GM18858 (cell line): ENCODE measurements around the gene SMYD4.
"Not testable (repeated sequence)": the region's sequence is repeated elsewhere in the genome, so short reads cannot be mapped to it uniquely, and the experiment has no call there.

ENCODE experiments used
- ATAC-seq: cut with Tn5 transposase; IDR thresholded peaks from one replicate; pipeline ENCODE4 v1.9.1; 2021; ENCODE audit not compliant: unreplicated experiment

The SMYD4 gene

GRCh38 chr17:1829216-1829591 lies 498 bp downstream of the SMYD4 start:
- no peak for ATAC-seq

DNA sequence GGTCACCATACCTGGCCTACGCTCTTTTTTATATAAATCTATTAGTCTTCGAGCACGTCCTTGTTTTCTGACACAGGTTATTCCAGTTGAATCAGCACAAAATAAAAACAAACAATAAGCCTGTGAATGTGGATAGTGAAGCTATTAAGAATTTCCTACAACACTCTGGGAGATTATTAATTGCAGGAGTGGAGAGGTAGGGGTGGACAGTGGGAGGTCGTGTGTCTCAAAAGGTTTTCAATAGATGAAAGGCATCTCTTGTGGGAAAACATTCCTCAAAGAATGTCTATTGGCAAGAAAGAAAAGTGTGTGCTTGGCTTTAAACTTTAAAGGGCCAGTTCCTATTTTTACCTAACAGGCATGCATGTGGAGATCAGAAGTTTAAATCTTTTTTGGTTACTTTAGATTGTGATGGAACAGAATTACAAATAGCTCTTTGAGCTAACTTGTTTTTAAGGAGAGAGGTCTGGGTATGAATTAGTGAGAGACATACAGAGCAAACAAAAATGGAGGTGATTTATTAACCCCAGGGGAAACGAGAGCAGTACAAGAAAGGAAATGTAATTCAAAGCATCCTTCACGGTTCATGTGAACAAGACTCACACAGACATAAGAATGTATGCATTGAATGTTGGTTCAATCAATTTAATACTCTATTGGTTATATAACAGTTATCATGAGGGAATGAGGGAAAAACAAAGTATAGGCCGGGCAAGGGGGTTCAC lies 9.0 kb downstream of the SMYD4 start:
- no peak for ATAC-seq

DNA sequence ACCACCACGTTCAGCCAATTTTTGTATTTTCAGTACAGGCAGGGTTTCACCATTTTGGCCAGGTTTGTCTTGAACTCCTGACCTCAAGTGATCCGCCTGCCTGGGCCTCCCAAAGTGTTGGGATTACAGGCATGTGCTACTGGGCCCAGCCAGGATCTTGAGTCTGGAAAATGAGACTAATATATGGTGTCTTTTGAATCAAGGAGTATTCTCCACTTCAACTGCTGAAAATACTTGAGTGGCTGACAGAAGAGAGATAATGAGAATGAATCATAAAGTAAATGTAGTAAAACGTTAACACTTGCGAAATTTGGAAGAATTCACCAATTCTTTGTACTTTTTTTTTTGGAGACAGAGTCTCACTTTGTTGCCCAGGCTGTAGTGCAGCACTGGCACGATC lies 16.6 kb downstream of the SMYD4 start:
- ATAC-seq: no peak

DNA sequence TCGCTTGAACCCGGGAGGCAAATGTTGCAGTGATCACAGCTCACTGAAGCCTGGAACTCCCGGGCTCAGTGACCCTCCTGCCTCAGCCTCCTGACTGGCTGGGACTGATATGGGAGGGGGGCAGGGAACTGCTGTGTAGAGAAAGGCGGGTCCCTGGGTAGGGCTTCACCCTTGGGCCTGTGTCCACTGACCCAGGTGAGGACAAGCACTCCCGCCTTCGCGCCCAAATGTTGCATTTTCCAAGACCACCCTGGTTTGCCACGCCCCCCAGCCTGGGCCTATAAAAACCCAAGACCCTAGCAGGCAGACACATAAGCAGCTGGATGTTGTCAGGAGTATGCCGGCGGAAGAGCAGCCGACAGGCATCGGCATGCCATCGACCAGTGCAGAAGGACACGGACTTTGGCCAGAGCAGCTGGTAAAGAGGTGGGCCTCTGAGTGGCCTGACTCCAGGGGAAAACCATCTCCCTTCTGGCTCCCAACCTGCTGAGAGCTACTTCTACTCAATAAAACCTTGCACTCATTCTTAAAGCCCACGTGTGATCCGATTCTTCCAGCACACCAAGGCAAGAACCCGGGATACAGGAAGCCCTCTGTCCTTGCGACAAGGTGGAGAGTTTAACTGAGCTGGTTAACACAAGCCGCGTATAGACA lies 19.1 kb downstream of the SMYD4 start:
- no peak for ATAC-seq

GRCh38 chr17:1809815-1810214 lies 19.9 kb downstream of the SMYD4 start:
- not testable (repeated sequence) for ATAC-seq

DNA sequence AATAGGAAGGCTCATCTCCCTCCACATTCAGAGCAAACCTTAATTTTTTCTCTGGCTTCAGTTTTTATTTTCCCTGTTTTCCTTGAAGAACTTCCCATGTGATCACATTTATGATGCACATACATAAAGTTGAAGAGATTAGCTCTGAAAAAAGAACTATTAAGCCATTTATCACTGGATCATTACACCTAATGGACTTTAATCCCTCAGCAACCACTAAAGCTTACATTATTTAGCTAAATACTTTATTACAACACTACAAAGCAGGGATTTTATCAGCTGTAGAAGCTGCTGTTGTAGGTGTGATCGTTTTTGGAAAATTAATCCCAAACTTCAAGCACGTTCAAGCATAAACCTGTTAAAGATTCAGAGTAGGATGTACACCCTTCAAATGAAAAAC lies 21.1 kb downstream of the SMYD4 start:
- ATAC-seq: no peak

DNA sequence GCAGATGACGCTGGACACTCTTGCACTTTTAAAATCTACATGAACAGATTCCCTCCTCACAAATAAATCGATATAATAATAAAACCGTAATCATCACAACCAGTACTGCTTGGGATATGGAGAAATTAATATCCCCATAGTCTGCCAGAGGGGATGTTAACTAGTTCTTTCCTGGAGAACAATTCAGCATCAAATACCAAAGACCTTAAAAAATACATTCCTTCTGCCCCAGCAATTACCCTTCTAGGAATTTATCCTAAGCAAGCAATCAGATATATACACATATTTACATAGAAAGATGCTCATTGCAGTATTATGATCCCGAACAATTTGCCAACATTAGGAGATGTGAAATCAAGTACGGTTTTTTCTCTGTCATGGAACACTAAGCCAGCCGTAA lies 21.8 kb downstream of the SMYD4 start:
- ATAC-seq: no peak

GRCh38 chr17:1803280-1803679 lies 26.4 kb downstream of the SMYD4 start:
- no peak for ATAC-seq

DNA sequence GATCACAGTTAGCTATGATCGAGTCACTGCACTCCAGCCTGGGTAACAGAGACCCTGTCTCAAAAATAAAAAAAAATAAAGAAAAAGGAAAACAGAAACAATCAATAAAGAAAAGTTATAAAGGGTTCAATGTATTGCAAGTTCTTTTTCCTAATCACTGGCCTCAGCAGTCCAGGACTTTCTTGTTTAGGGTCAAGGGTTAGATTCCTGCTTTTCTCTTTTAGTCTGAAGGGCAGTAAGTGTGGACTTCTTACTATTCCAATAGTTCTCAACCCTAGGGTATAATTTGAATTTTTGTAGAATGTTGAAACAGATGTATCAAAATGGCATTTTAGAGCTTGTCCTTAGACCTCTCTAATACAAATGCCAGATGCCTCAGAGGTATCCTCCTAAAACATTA lies 27.3 kb downstream of the SMYD4 start:
- ATAC-seq: no peak

DNA sequence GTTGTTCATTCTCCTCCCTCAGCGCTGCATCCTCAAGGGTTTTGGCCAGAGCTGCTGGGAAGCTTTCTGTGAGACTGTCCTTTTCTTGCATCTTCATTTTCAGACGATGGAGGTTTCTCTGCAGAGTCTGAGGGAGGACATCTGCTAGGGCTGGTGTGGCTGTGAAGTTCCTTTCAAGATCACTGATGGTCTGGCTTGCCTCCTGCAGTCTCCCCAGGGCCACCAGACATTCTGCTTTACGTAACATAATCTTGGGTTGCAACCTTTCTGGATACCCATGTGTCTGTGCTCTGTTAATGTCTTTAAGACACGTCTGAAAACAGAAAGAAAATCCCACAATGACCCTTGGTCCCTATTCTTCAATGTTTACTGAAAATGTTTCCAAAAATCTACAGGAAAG lies 29.0 kb downstream of the SMYD4 start:
- no peak for ATAC-seq

- no peak for ATAC-seq
Measured at GRCh38 chr17:1800240-1800639, 29.5 kb downstream of the SMYD4 start.

GRCh38 chr17:1797846-1798245 lies 31.9 kb downstream of the SMYD4 start:
- ATAC-seq: not testable (repeated sequence)

DNA sequence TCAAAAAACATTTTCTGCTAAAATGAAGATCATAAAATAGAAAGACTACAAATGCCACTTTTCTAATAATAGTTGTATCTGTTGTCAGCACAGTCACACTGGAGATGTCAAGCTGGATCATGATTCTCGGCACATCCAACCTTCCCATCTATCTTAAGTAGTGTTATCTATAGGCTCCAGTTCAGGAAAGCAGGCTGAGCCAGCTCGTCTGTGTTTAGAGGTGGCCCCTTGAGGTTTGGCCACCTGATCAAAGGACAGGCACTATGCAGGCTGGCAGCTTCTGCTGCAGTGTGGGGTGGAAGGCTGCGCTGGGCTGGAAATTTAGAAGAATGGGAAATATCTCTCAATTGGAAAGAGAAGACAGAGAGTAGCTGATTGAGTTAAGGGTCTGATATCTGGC lies 32.4 kb downstream of the SMYD4 start:
- no peak for ATAC-seq

DNA sequence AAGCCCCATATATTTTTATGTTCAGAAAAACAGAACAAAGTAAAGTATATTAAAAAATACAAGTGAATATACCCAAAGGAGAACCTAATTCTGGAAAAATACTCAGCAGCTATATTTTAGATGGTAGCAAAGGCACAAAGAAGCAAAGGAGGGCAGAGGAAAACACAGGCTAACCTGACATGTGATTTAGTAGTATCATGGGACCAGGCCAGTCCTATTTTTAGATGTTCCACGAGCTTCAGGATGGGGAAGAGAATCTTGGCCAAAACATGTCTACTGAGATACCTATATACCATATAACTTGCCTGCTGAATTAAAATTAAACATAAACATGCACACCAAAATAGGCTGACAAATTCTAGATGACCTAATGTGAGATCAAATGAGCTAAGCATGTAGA lies 32.9 kb downstream of the SMYD4 start:
- no peak for ATAC-seq

DNA sequence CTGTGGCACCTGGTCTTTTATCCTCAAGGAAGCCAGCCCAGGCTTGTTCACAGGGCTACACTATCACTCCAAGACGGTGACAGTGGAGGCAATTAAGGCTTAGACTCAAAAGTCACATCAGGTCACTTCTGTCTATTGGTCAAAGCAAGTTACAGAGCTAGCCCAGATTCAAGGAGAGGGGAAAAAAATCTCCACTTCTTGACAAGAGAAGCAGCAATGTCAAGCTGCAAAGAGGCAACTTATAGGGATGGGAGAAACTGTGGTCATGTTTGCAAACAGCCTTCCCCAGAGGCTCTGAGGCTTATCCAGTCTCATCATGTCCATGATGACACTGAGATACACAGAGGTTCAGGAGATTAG lies 36.3 kb downstream of the SMYD4 start:
- no peak for ATAC-seq

- ATAC-seq: no peak
Measured at GRCh38 chr17:1792495-1793446, 36.9 kb downstream of the SMYD4 start.

DNA sequence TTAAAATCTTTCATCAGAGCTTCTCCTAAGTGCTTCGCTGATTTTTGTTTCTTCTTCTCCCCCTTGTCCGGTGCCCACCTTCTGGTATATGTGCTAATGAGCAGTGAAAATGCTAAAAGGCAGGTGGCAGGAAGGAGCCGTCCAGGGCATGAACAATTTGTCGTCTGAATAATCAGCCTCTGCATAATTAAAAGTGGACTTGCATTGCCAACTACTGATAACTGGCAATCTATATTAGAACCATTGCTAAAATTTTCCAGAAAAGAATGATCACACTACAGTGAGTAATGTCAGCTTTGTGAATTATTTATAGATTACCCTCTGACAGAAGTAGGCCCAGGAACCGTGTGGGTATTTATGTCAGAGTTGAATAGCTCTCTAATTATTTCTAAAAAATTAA lies 39.8 kb downstream of the SMYD4 start:
- no peak for ATAC-seq

- ATAC-seq: no peak
Measured at GRCh38 chr17:1787301-1787902, 42.3 kb downstream of the SMYD4 start.

DNA sequence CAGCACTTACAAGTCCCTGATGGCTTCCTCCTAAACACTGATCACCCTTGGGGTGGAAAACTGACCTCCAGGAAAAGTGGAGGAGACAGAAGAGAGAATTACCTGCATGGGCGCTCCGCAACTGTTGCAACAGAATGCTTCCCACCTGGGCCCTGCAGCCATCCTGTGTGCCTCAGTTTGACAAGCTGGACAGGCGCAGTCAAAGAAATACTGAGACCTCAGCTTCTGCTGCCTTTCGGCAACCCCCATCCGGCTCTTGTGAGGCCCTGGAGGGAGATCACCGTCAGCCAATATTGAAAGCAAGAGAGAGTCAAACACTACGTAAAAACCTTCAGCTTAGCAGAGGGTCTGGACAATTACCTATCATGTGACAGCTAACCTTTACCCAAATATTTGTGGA lies 43.0 kb downstream of the SMYD4 start:
- no peak for ATAC-seq

DNA sequence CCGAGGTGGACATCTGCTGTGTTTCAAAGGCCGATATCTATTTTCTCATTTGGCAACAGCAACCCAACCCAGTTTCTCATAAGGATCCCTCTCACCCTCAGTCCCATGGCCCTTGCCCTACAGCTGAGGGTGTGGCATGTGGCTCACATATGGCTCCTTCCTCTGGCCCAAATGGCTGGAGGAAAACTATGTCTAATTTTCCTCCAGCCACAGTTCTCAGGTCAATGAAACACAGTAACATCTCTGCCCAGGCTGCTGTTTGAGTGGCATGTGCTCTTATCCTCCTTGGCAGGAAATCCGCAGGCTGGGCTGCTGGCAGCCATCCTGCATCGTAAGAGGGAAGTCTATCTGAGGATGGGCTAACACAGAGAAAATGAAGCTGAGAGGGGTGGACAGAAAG lies 43.8 kb downstream of the SMYD4 start:
- no peak for ATAC-seq

DNA sequence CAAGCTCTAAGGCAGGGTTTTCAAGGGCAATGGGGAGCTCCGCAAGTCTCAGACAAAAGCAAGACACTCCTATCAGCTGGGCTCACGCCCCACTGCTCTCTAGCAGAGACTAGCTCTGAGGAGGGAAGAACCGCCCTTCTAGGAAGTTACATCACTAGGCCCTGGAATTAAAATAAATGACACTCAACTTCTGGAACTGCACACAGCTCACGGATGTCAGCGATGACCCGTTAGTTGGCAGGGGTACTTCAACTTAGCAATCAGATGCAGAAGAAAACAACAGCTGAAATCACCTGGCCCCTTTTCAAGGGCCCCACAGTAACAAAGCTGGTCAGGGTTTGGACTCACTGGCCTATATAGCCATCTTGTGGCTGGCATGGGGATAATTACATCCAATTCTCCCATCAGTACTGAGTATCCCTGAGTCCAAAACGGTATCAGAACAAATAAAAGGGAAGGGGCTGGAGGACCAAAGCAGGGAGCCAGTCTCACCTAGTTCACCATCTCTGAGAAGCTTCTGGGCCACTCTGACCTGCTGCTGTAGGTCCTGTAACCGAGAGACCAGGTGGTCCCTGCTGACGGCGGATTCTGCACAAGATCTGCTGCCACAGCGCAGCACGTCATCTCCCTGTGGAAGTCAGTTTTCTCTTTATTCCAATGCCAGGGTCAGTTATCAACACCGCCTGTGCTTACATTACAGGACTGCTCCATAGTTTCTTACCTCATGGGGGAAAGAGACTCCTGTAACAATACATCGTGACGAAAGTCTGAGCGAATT lies 45.7 kb downstream of the SMYD4 start:
- ATAC-seq: no peak
